ENCODE results near the gene MRPS2.
A peak's percentile ranks its signal among the peaks of the same experiment; 100 is the strongest.

MRPS2 gene

DNA sequence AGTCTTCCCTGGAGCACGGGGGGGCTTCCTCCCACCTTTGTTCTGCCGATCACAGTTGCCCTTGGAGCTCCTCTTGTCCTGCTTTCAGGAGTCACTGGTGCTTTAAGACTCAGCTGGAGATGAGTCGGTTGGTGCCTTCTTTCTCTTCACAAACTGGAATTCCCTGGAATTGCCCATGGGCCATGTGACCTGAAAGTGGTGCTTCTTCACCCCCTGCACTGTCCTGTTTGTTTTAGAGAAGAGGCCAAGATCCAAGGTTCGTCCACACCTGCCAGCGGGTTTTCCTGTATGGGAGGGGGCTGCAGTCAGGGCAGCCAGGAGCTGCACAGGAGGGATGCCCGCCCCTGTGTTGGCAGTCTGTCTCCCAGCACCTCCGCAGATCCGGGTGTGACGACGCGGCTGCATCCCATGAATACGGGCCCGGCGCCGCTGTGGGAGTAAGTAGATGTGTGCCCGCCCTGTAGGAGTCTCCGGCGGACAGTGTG is 9.5 kb upstream of the MRPS2 start:
- Histone ChIP-seq H3K4me3 (no peak overlapping the region), H3K27ac (no peak overlapping the region), H3K36me3 (ENCODE audit: insufficient read depth, low read length) (peaks cover 2% of the 10 kb centered on the region; the same call in 1 of the 2 replicates), H3K9ac (ENCODE audit: insufficient read length) (no peak overlapping the region), H3K9me3 (ENCODE audit: low read depth, low read length) (no peaks in the 10 kb centered on the region)
- no peak for DNase-seq (ENCODE audit: low read depth, low spot score)
- TF ChIP-seq EZH2 (IDR thresholded peaks at IDR 0.05) (no peak), POLR2AphosphoS5 (IDR thresholded peaks at IDR 0.05; ENCODE audit: borderline replicate concordance, low read depth, low read length) (no peak), FOXP2 (optimal IDR thresholded peaks at IDR 0.05; ENCODE audit: control extremely low read depth, extremely low read length, insufficient read depth) (no peak)

- Histone ChIP-seq H3K4me3 (no peak overlapping the region), H3K36me3 (ENCODE audit: insufficient read depth, low read length) (no peaks in the 10 kb centered on the region), H3K9ac (ENCODE audit: insufficient read length) (peak overlapping the region; percentile 11), H3K27ac (no peak overlapping the region), H3K9me3 (ENCODE audit: low read depth, low read length) (no peaks in the 10 kb centered on the region)
- DNase-seq (ENCODE audit: low read depth, low spot score) = no peak
- no peak for TF ChIP-seq EZH2 (IDR thresholded peaks at IDR 0.05)
- TF ChIP-seq POLR2AphosphoS5 (IDR thresholded peaks at IDR 0.05; ENCODE audit: borderline replicate concordance, low read depth, low read length) = no peak
- no peak for TF ChIP-seq FOXP2 (optimal IDR thresholded peaks at IDR 0.05; ENCODE audit: control extremely low read depth, extremely low read length, insufficient read depth)
These were observed 8.7 kb upstream of the MRPS2 start for GRCh38 chr9:135491764-135492163.

- Histone ChIP-seq H3K9me3 (ENCODE audit: low read depth, low read length) (no peaks in the 10 kb centered on the region), H3K36me3 (ENCODE audit: insufficient read depth, low read length) (no peaks in the 10 kb centered on the region), H3K4me3 (no peak overlapping the region), H3K9ac (ENCODE audit: insufficient read length) (no peak overlapping the region), H3K27ac (no peak overlapping the region)
- no peak for TF ChIP-seq POLR2AphosphoS5 (IDR thresholded peaks at IDR 0.05; ENCODE audit: borderline replicate concordance, low read depth, low read length)
- TF ChIP-seq EZH2 (IDR thresholded peaks at IDR 0.05) = no peak
- no peak for TF ChIP-seq FOXP2 (optimal IDR thresholded peaks at IDR 0.05; ENCODE audit: control extremely low read depth, extremely low read length, insufficient read depth)
- no peak for DNase-seq (ENCODE audit: low read depth, low spot score)
These were observed 7.4 kb upstream of the MRPS2 start for GRCh38 chr9:135492886-135493669.

DNA sequence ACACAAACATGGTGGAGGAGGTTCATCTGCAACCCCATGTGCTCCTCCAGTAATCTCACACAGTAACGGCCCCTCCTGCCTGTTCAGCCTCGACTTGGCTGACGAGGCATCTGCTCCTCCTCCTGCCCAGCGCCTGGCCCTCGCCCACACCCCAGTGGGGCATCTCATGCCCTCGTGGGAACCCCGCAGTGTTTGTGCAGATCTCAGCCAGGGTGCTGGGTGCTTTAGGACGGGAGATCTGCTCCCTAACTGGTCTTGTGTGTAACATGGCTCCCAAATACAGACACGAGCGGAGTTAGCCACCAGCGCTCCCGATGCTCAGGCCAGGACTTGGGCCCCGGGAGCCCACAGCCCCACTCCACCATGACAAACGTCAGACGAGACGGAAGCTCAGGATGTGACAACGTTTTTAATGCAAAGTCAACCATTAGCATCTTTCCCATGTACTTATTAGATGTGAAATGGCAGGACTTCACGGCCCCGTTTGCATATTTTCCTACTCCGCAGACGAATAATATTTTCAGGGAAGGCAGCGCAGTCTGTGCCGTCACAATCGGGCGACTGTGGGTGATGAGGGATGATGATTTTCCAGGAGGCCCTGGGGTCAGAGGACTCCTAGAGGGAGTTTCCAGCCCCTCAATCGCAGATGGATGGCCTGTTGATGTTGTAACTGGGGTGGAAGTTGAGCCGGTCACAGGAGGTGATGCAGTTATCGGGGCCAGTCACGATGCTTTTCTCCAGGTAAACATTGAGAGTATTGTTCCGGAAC is 5.5 kb upstream of the MRPS2 start:
- no peak for TF ChIP-seq FOXP2 (optimal IDR thresholded peaks at IDR 0.05; ENCODE audit: control extremely low read depth, extremely low read length, insufficient read depth)
- no peak for TF ChIP-seq POLR2AphosphoS5 (IDR thresholded peaks at IDR 0.05; ENCODE audit: borderline replicate concordance, low read depth, low read length)
- no peak for TF ChIP-seq EZH2 (IDR thresholded peaks at IDR 0.05)
- H3K9ac ChIP-seq (ENCODE audit: insufficient read length) = no peak overlapping the region

GRCh38 chr9:135498381-135499126 is 1.9 kb upstream of the MRPS2 start:
- Histone ChIP-seq H3K9me3 (ENCODE audit: low read depth, low read length) (no peaks in the 10 kb centered on the region), H3K27ac (no peak overlapping the region), H3K4me3 (peak overlapping the region; percentile 94), H3K36me3 (ENCODE audit: insufficient read depth, low read length) (peaks cover 19% of the 10 kb centered on the region), H3K9ac (ENCODE audit: insufficient read length) (no peak overlapping the region)
- DNase-seq (ENCODE audit: low read depth, low spot score) = no peak
- TF ChIP-seq EZH2 (IDR thresholded peaks at IDR 0.05) = no peak
- TF ChIP-seq POLR2AphosphoS5 (IDR thresholded peaks at IDR 0.05; ENCODE audit: borderline replicate concordance, low read depth, low read length) = no peak
- no peak for TF ChIP-seq FOXP2 (optimal IDR thresholded peaks at IDR 0.05; ENCODE audit: control extremely low read depth, extremely low read length, insufficient read depth)

More for the DNA sequence above, 5.5 kb upstream of the MRPS2 start:
- Histone ChIP-seq H3K9me3 (ENCODE audit: low read depth, low read length) (no peaks in the 10 kb centered on the region), H3K36me3 (ENCODE audit: insufficient read depth, low read length) (no peaks in the 10 kb centered on the region), H3K4me3 (no peak overlapping the region), H3K27ac (no peak overlapping the region)
- DNase-seq (ENCODE audit: low read depth, low spot score) = no peak

- Histone ChIP-seq H3K9ac (ENCODE audit: insufficient read length) (peak overlapping the region; percentile 94), H3K4me3 (peak overlapping the region; percentile 94), H3K36me3 (ENCODE audit: insufficient read depth, low read length) (peaks cover 29% of the 10 kb centered on the region), H3K27ac (no peak overlapping the region), H3K9me3 (ENCODE audit: low read depth, low read length) (no peaks in the 10 kb centered on the region)
- DNase-seq (ENCODE audit: low read depth, low spot score) = no peak
- TF ChIP-seq FOXP2 (optimal IDR thresholded peaks at IDR 0.05; ENCODE audit: control extremely low read depth, extremely low read length, insufficient read depth) (no peak), EZH2 (IDR thresholded peaks at IDR 0.05) (no peak), POLR2AphosphoS5 (IDR thresholded peaks at IDR 0.05; ENCODE audit: borderline replicate concordance, low read depth, low read length) (0 out of 2 replicates have a peak, but pooled peaks have one; percentile 47)
These were observed 984 bp upstream of the MRPS2 start for GRCh38 chr9:135499326-135500070.

DNA sequence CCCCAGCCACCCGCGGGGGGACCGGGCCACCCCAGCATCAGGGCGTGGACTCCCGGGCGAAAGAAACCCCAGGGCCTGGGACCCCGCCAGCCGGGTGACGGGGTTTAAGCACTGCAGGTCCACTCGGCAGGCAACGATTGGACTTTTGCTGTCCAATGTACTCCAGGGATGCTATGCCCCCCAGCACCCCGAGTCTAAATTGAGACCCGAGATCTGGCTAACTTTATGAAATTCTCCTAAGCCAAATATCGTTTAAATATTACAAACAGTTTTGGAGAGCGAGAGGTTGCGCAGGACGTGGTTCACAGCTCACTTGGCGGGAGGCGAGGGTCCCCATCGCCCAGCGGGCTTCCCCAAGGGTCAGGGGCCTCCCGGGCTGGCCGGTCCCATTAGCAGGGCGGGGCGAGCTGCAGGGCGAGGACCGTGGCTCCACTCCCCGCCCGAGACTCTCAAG is 384 bp upstream of the MRPS2 start:
- Histone ChIP-seq H3K36me3 (ENCODE audit: insufficient read depth, low read length) (peaks cover 35% of the 10 kb centered on the region), H3K9me3 (ENCODE audit: low read depth, low read length) (no peaks in the 10 kb centered on the region), H3K9ac (ENCODE audit: insufficient read length) (peak overlapping the region; percentile 94), H3K4me3 (peak overlapping the region; percentile 94), H3K27ac (no peak overlapping the region)
- no peak for DNase-seq (ENCODE audit: low read depth, low spot score)
- TF ChIP-seq POLR2AphosphoS5 (IDR thresholded peaks at IDR 0.05; ENCODE audit: borderline replicate concordance, low read depth, low read length) = no peak
